WTC11 (cell line): ENCODE measurements around the gene GGA2. TPM values are rescaled to one million over a fixed set of nuclear protein-coding genes. Genes with fewer than 3 reads are reported as not detected.

ENCODE experiments used
- ATAC-seq: fragments of 200-7000 bp; cut with Tn5 transposase; 2 replicates; pipeline ENCODE4 v1.10.0; 2021; ENCODE audit warnings: mild to moderate bottlenecking, moderate library complexity
- CTCF ChIA-PET: fragments of 300-600 bp; sonication (Branson Sonifier 250); formaldehyde crosslinking; loops from one replicate; lab custom pipeline; 2021; ENCODE audit warnings: antibody characterized with exemption; lab: Charles Lee
- POLR2A ChIA-PET: fragments of 350-600 bp; sonication (Branson Sonifier 250); formaldehyde crosslinking; loops from one replicate; lab custom pipeline; 2021; ENCODE audit warnings: antibody characterized with exemption; lab: Charles Lee
- DNase-seq: peaks from one replicate; pipeline ENCODE4 v3.0.0; 2021; ENCODE audit warnings: low spot score
- H3K27ac Mint-ChIP-seq: 2 replicates; pipeline ENCODE4 v1.8.0; 2021; ENCODE audit warnings: mixed read lengths
- H3K27me3 Mint-ChIP-seq: 2 replicates; pipeline ENCODE4 v1.8.0; 2021; ENCODE audit warnings: low read depth, mild to moderate bottlenecking, moderate library complexity, mixed read lengths
- H3K36me3 Mint-ChIP-seq: 2 replicates; pipeline ENCODE4 v1.8.0; 2021; ENCODE audit warnings: mixed read lengths
- H3K4me1 Mint-ChIP-seq: 2 replicates; pipeline ENCODE4 v1.8.0; 2022; ENCODE audit warnings: mixed read lengths
- H3K4me3 Mint-ChIP-seq: 2 replicates; pipeline ENCODE4 v1.8.0; 2021; ENCODE audit warnings: mild to moderate bottlenecking, moderate library complexity, mixed read lengths
- H3K9me3 Mint-ChIP-seq: 2 replicates; pipeline ENCODE4 v1.8.0; 2021; ENCODE audit warnings: mixed read lengths
- ETV6 ChIP-seq: sonication (generic); formaldehyde crosslinking; IDR thresholded peaks from 2 replicates; pipeline ENCODE4 v1.8.1; 2022; ENCODE audit warnings: mild to moderate bottlenecking, missing genetic modification reagents
- HMGA2 ChIP-seq: fragments of 250-450 bp; sonication (Bioruptor Pico); IDR thresholded peaks from 2 replicates; pipeline ENCODE4 v1.4.0; 2021; ENCODE audit warnings: mild to moderate bottlenecking, moderate library complexity
- MAX ChIP-seq: sonication (generic); formaldehyde crosslinking; IDR thresholded peaks from 2 replicates; pipeline ENCODE4 v1.8.0; 2022; ENCODE audit warnings: mild to moderate bottlenecking, missing genetic modification reagents
- MXD4 ChIP-seq: fragments of 250-450 bp; sonication (Bioruptor Pico); IDR thresholded peaks from 2 replicates; pipeline ENCODE4 v1.8.0; 2021; ENCODE audit warnings: mild to moderate bottlenecking, moderate library complexity, borderline replicate concordance
- NFATC4 ChIP-seq: fragments of 250-450 bp; sonication (Bioruptor Pico); IDR thresholded peaks from 2 replicates; pipeline ENCODE4 v1.9.0; 2021; ENCODE audit warnings: mild to moderate bottlenecking
- RORB ChIP-seq: fragments of 250-450 bp; sonication (Bioruptor Pico); IDR thresholded peaks from 2 replicates; pipeline ENCODE4 v1.9.0; 2021; ENCODE audit warnings: mild to moderate bottlenecking
- SOX15 ChIP-seq: fragments of 250-450 bp; sonication (Bioruptor Pico); IDR thresholded peaks from 2 replicates; pipeline ENCODE4 v1.9.0; 2021; ENCODE audit warnings: mild to moderate bottlenecking
- TCF7 ChIP-seq: sonication (generic); formaldehyde crosslinking; IDR thresholded peaks from 2 replicates; pipeline ENCODE4 v1.8.0; 2022; ENCODE audit warnings: mild to moderate bottlenecking, low read depth, missing genetic modification reagents, moderate library complexity
- ZNF317 ChIP-seq: sonication (generic); formaldehyde crosslinking; IDR thresholded peaks from 2 replicates; pipeline ENCODE4 v1.8.1; 2023; ENCODE audit warnings: low read depth, mild to moderate bottlenecking, moderate library complexity, missing genetic modification reagents, borderline replicate concordance
- total RNA-seq: library from RNA; stranded (reverse); gene quantifications from 3 replicates; pipeline ENCODE4 v1.2.3, GENCODE V29; 2021
- TF ChIP-seq, protein P1 (sequence below): fragments of 250-450 bp; sonication (Bioruptor Pico); IDR thresholded peaks from 2 replicates; pipeline ENCODE4 v1.9.0; 2021; ENCODE audit warnings: mild to moderate bottlenecking, borderline replicate concordance
- TF ChIP-seq, protein P2 (sequence below): sonication (generic); formaldehyde crosslinking; IDR thresholded peaks from 2 replicates; pipeline ENCODE4 v1.8.0; 2022; ENCODE audit warnings: mild to moderate bottlenecking, missing genetic modification reagents
- TF ChIP-seq, protein P3 (sequence below): sonication (generic); formaldehyde crosslinking; IDR thresholded peaks from 2 replicates; pipeline ENCODE4 v1.8.0; 2023; ENCODE audit warnings: missing genetic modification reagents, mild to moderate bottlenecking, borderline replicate concordance
- TF ChIP-seq, protein P4 (sequence below): fragments of 250-450 bp; sonication (Bioruptor Pico); IDR thresholded peaks from 2 replicates; pipeline ENCODE4 v2.1.2; 2022; ENCODE audit warnings: mild to moderate bottlenecking, moderate library complexity

Gene GGA2
- total RNA-seq, 1 experiment from 2014 or later: 107 TPM

- DNase-seq (no peak), ATAC-seq (no peak)
- CTCF ChIA-PET: no interaction called here
- no peak for TF ChIP-seq NFATC4 (CRISPR knock-in tag)
- no peak for TF ChIP-seq HMGA2 (CRISPR knock-in tag)
- no peak for TF ChIP-seq SOX15 (CRISPR knock-in tag)
- TF ChIP-seq RORB: no peak
- TF ChIP-seq, protein P1, sequence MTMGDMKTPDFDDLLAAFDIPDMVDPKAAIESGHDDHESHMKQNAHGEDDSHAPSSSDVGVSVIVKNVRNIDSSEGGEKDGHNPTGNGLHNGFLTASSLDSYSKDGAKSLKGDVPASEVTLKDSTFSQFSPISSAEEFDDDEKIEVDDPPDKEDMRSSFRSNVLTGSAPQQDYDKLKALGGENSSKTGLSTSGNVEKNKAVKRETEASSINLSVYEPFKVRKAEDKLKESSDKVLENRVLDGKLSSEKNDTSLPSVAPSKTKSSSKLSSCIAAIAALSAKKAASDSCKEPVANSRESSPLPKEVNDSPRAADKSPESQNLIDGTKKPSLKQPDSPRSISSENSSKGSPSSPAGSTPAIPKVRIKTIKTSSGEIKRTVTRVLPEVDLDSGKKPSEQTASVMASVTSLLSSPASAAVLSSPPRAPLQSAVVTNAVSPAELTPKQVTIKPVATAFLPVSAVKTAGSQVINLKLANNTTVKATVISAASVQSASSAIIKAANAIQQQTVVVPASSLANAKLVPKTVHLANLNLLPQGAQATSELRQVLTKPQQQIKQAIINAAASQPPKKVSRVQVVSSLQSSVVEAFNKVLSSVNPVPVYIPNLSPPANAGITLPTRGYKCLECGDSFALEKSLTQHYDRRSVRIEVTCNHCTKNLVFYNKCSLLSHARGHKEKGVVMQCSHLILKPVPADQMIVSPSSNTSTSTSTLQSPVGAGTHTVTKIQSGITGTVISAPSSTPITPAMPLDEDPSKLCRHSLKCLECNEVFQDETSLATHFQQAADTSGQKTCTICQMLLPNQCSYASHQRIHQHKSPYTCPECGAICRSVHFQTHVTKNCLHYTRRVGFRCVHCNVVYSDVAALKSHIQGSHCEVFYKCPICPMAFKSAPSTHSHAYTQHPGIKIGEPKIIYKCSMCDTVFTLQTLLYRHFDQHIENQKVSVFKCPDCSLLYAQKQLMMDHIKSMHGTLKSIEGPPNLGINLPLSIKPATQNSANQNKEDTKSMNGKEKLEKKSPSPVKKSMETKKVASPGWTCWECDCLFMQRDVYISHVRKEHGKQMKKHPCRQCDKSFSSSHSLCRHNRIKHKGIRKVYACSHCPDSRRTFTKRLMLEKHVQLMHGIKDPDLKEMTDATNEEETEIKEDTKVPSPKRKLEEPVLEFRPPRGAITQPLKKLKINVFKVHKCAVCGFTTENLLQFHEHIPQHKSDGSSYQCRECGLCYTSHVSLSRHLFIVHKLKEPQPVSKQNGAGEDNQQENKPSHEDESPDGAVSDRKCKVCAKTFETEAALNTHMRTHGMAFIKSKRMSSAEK (CRISPR knock-in tag): no peak
- no peak for TF ChIP-seq ZNF317 (CRISPR knock-in tag)
- TF ChIP-seq, protein P2, sequence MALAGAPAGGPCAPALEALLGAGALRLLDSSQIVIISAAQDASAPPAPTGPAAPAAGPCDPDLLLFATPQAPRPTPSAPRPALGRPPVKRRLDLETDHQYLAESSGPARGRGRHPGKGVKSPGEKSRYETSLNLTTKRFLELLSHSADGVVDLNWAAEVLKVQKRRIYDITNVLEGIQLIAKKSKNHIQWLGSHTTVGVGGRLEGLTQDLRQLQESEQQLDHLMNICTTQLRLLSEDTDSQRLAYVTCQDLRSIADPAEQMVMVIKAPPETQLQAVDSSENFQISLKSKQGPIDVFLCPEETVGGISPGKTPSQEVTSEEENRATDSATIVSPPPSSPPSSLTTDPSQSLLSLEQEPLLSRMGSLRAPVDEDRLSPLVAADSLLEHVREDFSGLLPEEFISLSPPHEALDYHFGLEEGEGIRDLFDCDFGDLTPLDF: no peak
- TF ChIP-seq, protein P3, sequence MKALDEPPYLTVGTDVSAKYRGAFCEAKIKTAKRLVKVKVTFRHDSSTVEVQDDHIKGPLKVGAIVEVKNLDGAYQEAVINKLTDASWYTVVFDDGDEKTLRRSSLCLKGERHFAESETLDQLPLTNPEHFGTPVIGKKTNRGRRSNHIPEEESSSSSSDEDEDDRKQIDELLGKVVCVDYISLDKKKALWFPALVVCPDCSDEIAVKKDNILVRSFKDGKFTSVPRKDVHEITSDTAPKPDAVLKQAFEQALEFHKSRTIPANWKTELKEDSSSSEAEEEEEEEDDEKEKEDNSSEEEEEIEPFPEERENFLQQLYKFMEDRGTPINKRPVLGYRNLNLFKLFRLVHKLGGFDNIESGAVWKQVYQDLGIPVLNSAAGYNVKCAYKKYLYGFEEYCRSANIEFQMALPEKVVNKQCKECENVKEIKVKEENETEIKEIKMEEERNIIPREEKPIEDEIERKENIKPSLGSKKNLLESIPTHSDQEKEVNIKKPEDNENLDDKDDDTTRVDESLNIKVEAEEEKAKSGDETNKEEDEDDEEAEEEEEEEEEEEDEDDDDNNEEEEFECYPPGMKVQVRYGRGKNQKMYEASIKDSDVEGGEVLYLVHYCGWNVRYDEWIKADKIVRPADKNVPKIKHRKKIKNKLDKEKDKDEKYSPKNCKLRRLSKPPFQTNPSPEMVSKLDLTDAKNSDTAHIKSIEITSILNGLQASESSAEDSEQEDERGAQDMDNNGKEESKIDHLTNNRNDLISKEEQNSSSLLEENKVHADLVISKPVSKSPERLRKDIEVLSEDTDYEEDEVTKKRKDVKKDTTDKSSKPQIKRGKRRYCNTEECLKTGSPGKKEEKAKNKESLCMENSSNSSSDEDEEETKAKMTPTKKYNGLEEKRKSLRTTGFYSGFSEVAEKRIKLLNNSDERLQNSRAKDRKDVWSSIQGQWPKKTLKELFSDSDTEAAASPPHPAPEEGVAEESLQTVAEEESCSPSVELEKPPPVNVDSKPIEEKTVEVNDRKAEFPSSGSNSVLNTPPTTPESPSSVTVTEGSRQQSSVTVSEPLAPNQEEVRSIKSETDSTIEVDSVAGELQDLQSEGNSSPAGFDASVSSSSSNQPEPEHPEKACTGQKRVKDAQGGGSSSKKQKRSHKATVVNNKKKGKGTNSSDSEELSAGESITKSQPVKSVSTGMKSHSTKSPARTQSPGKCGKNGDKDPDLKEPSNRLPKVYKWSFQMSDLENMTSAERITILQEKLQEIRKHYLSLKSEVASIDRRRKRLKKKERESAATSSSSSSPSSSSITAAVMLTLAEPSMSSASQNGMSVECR: no peak
- TF ChIP-seq TCF7: no peak
- TF ChIP-seq MXD4 (CRISPR knock-in tag): no peak
- TF ChIP-seq ETV6 (CRISPR knock-in tag): no peak
- no peak for TF ChIP-seq MAX (CRISPR knock-in tag)
- TF ChIP-seq, protein P4, sequence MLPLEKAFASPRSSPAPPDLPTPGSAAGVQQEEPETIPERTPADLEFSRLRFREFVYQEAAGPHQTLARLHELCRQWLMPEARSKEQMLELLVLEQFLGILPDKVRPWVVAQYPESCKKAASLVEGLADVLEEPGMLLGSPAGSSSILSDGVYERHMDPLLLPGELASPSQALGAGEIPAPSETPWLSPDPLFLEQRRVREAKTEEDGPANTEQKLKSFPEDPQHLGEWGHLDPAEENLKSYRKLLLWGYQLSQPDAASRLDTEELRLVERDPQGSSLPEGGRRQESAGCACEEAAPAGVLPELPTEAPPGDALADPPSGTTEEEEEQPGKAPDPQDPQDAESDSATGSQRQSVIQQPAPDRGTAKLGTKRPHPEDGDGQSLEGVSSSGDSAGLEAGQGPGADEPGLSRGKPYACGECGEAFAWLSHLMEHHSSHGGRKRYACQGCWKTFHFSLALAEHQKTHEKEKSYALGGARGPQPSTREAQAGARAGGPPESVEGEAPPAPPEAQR: no peak
- POLR2A ChIA-PET: interaction anchor here (0.6 kb wide), 1 partner anchor 22 kb away, joined by 4 read pairs; no protein-coding TSS in a partner anchor
- Mint-ChIP-seq H3K36me3 (peaks cover 16% of the 10 kb centered on the region), H3K27ac (no peak overlapping the region), H3K4me1 (no peaks in the 10 kb centered on the region), H3K27me3 (no peaks in the 10 kb centered on the region), H3K9me3 (no peaks in the 10 kb centered on the region), H3K4me3 (no peak overlapping the region)
Measured at GRCh38 chr16:23514381-23515152, 4.3 kb upstream of the GGA2 start.
